ENCODE data around the gene PGM2L1.

Gene PGM2L1

DNA sequence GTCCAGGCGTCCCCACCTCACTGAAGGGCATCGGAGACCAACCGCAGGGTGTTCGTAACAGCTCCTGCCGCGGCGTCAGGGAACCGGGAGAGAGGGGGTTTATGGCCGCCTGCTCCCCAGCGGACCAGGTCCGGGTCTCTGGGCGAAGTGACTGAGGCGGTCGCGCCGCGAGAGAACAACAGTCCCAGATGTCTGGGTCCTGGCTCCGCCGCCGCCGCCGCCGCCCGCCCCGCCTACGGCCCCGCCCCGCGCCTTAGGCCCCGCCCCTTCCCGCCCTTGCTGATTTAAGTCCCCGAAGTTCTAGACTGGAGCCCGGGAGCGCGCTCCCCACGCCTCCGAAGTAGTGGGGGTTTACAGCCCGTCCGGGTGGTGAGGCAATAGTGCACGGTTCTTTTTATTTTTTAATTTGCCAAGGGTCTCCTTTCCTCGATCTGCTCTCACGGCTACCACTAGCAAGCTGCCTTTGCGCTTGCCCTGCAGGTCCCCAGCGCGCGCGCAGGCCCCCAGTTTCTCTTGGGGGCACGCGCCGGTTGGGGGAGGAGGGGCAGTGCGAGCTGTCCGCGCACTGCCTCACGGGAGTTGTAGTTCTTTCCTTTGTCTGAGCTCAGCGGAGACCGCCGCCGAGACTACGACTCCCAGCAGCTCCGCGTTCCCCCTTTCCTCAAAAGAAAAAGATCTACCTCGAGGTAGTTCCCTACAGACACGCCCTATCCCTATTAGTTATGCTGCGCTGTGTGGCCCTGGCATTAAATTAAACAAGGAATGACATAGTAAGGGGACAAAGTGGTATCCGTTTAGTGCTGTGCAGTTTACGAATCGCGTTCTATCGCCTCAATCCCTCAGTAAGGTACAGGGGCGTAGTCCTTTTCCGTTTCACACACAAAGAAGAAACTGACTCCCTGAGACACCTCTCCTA is at the start of gene PGM2L1:
Gene PGM2L1 (minus strand): TSS at position 190 of the 916 bp plus-strand sequence. CDS start 272 bp downstream, outside the sequence.
- TF ChIP-seq GATA1 (IDR thresholded peaks at IDR 0.05; ENCODE audit: low read depth, low read length) (no peak), POLR2A (IDR thresholded peaks at IDR 0.05; ENCODE audit: low read length) (peak; percentile 77)
- peak; percentile 97 to 98 for DNase-seq

DNA sequence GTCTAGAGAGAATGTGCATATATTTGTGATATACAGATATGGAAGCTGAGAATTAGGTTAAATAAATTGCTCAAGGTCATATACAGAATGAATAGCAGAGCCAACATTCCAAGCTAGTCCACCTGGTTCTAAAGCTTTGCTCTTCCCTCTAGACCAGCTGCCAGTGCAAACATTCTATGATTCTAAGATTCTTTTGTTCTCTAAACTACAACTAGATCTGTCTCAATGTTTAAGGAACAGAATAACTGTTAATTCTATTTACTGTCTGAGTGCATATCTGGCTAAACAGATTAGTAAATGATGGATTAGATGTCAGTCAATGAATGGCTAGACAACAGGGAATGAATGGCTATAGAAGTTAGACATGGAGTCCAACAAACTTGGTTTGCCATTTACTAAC is 49.5 kb upstream of the PGM2L1 start:
- no peak for TF ChIP-seq GATA1 (IDR thresholded peaks at IDR 0.05; ENCODE audit: low read depth, low read length)
- TF ChIP-seq POLR2A (IDR thresholded peaks at IDR 0.05; ENCODE audit: low read length) = no peak
- no peak for DNase-seq

DNA sequence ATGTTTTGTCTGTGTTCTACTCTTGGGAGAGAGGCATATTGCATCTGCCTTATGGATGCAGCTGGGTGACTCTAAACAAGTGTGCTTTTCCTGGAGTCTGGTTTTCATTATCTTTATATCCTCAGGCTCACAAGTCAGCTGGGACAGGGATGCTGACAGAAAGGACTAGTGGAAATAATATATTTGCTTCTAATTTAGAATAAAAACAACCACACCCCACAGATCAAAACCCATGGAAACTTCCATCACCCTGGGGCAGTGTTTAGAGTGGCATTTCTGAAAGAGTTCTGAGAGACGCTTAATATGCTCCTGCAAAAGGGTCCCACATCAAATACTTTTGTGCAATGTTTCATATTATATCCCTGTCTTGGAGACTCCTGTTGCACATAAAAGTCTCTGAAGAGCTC is 48.3 kb upstream of the PGM2L1 start:
- TF ChIP-seq POLR2A (IDR thresholded peaks at IDR 0.05; ENCODE audit: low read length) (no peak), GATA1 (IDR thresholded peaks at IDR 0.05; ENCODE audit: low read depth, low read length) (no peak)
- no peak for DNase-seq

DNA sequence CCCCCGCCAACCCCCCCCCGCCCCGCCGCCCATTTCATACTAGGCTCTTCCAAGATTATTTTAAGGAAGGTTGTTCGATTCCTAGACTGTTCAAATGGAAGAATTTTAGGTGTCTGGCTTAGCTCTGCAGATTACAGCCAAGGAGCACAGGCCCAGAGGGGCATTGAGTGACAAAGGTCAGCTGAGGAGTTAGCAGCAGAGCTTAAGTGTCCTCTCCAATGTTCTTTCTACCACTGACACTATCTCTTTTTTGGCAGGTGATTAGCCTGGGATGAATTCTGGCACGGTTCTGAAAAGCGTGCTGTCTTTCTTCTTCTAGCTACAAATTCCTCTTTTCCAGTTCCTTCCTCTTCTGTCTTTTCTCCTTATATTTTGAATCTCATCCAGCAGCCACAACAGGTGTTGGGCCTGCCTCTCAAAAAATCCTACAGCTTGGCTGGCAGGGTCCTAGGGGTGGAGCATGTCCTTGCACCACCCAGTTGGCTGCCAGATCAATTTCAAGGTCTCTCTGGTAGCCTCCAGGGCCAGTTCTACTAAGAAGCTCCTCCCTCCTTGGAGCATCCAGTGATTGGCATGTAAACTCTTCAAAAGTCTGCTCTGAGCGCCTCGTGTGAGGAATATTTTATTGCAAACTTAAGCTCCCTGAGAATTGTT is 46.1 kb upstream of the PGM2L1 start:
- DNase-seq = no peak
- TF ChIP-seq POLR2A (IDR thresholded peaks at IDR 0.05; ENCODE audit: low read length) (no peak), GATA1 (IDR thresholded peaks at IDR 0.05; ENCODE audit: low read depth, low read length) (no peak)

DNA sequence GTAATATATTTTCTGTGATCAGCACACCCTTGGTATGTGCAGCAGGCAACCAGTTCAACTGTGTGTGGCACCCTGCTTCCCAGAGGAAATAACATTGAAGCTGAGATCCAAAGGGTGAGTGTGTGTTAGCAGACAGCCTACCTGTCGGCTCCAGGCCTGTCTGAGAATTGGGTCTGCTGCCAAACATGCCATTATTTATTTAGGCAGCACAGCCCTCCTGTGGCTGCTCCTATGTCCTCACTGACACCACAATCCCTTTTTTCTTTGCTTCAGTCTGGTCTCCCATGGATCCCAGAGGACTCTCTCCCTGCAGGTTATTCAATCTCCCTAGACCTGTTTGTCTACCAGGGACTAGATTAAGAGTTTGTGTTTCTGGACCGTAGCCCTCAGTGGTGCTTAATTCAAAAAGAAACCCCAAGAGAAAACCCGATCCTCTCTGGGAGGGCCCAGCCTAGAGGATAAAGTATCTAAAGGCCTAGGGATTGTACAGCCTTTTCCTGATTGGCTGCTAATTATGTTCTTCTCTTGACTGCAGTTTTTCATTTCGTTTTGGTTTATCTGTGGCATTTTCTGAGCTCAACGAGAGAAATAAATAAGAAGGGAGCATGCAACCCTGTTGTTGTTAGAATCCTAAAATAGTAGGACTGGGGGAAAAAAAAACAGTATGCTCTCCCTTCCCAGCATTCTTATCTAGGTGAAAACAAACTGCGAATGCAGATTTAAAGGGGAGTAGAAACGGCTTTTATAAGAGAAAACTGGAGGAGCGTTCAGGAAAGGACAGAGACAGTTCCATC is 45.0 kb upstream of the PGM2L1 start:
- no peak for TF ChIP-seq POLR2A (IDR thresholded peaks at IDR 0.05; ENCODE audit: low read length)
- no peak for TF ChIP-seq GATA1 (IDR thresholded peaks at IDR 0.05; ENCODE audit: low read depth, low read length)
- no peak for DNase-seq

DNA sequence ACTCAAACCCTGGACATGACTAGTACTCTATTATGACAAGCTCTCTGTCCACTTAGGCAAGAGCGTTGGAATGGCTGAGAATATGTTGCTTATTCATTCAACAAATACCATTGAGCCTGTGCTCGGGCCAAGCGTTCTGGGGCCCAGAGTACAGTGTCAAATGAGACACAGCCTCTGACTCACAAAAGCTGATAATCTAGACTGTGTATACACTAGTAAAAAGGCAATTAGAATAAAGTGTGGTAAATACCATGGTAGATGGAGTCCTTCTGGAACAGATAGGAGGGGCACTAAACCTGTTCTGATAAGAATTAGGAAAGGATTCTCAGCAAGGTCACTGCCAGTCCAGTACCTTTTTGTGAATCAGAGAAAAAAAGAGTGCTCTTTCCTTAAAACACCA is 44.4 kb upstream of the PGM2L1 start:
- DNase-seq = no peak
- TF ChIP-seq POLR2A (IDR thresholded peaks at IDR 0.05; ENCODE audit: low read length) (no peak), GATA1 (IDR thresholded peaks at IDR 0.05; ENCODE audit: low read depth, low read length) (no peak)

DNA sequence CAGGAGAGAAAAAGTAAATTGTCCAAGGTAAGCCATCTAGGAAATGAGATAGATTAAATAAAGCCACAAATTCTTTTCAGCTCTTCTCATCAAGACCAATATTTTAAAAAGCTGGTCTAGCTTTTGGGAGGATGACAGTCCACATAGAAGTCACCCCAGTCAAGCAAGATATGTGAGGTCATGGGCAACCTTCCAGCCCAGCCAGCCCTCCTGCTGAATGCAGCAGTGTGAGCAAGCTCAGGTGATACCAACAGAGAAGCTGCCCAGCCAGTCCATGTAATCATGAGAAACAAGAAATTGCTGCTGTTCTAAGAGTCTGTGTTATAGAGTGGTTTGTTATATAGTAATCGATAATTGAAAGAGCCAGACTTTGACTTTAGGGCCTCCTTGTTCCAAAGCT is 40.4 kb upstream of the PGM2L1 start:
- TF ChIP-seq GATA1 (IDR thresholded peaks at IDR 0.05; ENCODE audit: low read depth, low read length) (no peak), POLR2A (IDR thresholded peaks at IDR 0.05; ENCODE audit: low read length) (no peak)
- peak; percentile 67 to 73 for DNase-seq

DNA sequence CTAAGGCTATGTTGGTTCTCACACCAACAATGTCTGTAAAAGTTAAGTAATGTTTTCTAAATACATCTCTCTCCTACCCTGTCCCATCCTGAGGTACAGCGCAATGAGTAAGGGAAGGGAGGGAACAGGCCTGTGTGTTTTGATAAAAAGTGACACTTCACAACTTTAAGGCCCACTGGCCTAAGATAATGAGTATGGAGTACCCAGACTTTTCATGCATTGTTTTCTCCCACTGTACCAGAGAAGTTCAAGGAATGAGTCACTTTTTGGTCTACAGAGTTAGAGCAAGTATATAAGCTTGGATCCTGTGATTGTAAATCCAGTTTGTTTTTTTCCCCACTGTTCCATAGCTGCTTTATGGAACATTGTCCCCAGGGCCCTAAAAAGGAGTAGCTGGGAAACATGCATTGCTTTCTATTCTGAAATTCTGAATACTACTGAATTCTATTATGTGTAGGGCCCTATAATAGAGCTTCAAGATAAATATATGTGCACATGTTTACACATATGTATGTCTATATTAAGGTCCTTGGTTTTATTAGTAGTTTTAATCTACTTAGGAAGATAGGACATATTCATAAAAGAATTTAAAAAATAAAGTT is 39.3 kb upstream of the PGM2L1 start:
- peak; percentile 83 to 88 for DNase-seq
- TF ChIP-seq POLR2A (IDR thresholded peaks at IDR 0.05; ENCODE audit: low read length) (no peak), GATA1 (IDR thresholded peaks at IDR 0.05; ENCODE audit: low read depth, low read length) (no peak)

DNA sequence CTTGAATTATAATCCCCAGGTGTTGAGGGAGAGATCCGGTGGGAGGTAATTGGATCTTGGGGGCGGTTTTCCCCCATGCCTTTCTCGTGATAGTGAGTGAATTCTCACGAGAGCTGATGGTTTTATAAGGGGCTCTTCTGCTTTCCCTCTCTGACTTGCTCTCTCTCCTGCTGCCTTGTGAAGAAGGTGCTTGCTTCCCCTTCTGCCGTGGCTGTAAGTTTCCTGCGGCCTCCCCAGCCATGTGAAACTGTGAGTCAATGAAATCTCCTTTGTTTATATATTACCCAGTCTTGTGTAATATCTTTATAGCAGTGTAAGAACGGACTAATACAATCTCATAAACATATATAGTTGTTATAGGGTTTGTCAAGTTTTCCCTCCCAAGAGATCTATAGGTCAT is 36.3 kb upstream of the PGM2L1 start:
- no peak for DNase-seq

DNA sequence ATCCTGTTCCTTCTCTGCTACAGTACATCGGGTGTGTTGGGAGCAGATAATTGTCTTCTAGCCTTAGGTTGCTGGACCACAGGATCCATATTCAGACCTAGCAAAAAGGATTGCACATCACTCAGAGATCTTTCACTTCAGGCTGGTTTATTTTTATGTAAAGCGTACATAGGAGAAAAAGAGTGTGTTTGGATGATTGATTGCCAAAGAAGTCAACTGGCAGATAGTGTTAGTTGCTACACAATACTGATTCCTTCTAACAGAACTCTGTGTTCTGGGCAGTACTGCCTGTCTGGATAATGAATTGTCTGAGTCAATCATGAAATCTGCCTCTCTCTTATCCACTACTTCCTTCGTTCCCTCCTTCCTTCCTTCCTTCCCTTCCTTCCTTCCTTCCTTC is 31.0 kb upstream of the PGM2L1 start:
- DNase-seq = no peak
- no peak for TF ChIP-seq POLR2A (IDR thresholded peaks at IDR 0.05; ENCODE audit: low read length)
- TF ChIP-seq GATA1 (IDR thresholded peaks at IDR 0.05; ENCODE audit: low read depth, low read length) = no peak

More for the DNA sequence above, 36.3 kb upstream of the PGM2L1 start:
- TF ChIP-seq POLR2A (IDR thresholded peaks at IDR 0.05; ENCODE audit: low read length) (no peak), GATA1 (IDR thresholded peaks at IDR 0.05; ENCODE audit: low read depth, low read length) (no peak)

DNA sequence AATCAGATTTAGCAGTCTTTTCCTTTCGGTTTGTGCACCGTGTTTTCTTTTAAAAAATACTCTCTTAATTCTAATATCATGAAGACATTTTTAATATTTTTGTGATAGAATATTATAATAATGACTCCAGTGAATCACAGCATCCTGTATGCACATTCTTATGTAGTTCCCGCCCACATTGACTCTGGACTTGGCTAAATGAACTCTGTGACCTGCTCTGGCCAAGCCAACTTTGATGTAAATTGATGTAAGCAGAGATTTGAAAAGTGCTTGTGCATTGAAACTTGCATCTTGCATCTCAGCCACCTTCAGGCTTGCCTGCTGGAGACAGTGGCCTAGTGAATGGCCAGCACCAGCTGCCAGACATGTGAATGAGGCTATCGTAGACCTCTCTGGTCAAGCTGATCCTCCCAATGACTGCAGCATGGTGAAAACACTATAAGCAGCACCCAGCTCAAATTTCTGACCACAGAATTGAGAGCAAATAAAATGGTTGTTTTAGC is 29.2 kb upstream of the PGM2L1 start:
- no peak for DNase-seq
- TF ChIP-seq GATA1 (IDR thresholded peaks at IDR 0.05; ENCODE audit: low read depth, low read length) (no peak), POLR2A (IDR thresholded peaks at IDR 0.05; ENCODE audit: low read length) (no peak)

DNA sequence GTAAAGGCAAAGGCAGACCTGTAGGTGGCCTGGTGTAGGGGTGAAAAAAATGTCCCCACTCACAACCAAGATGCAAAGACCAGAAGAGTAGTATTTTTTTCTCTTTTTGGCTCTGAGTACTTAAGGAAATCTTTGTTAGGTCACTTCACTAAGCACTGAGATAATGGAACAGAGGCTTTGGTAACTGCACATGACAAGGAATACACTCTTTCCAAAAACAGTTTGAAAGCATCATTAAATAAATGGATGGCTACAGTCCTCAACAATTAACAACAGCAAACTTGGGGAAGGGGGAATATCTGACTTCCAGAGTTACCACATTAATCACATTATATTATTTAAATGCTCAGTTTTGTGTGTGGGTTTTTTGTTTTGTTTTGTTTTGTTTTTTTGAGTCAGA is 26.9 kb upstream of the PGM2L1 start:
- TF ChIP-seq POLR2A (IDR thresholded peaks at IDR 0.05; ENCODE audit: low read length) = no peak
- TF ChIP-seq GATA1 (IDR thresholded peaks at IDR 0.05; ENCODE audit: low read depth, low read length) = no peak
- peak in 1 of 2 experiments; percentile 14 for DNase-seq

DNA sequence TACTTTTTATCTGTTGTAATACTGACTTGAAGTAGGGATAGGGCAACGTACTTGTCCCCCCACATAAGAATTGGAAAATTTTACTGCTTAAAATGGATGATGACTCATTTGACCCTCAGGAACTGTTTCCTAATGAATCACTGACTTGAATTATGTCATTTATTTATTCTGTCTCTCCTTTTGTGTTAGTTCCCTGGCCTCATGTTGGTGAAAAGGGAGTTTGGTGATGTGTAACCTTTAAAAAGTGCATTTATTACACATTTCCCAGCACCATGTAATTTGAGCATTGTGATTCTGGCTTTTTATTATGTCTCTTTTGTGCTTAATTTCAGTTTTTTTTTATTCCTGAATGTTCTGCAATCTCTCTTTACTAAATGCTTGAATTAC is 20.3 kb upstream of the PGM2L1 start:
- DNase-seq = no peak

More for the DNA sequence above, 20.3 kb upstream of the PGM2L1 start:
- no peak for TF ChIP-seq POLR2A (IDR thresholded peaks at IDR 0.05; ENCODE audit: low read length)
- no peak for TF ChIP-seq GATA1 (IDR thresholded peaks at IDR 0.05; ENCODE audit: low read depth, low read length)

All from erythroblast (primary cell).